K562 (cell line): ENCODE measurements around the gene BAD. TPM values are rescaled to one million over a fixed set of nuclear protein-coding genes. Genes with fewer than 3 reads are reported as not detected.
A peak's percentile ranks its signal among the peaks of the same experiment; 100 is the strongest.

ENCODE experiments used
- BCLAF1 ChIP-seq, 2 experiments: fragments of 450-650 bp in 1 of 2; IDR thresholded peaks; 2 replicates each; pipeline ENCODE4 v1.6.1; 2011 to 2017; ENCODE audit warnings: low read depth in 2 of 2, antibody characterized with exemption in 1 of 2, borderline replicate concordance in 1 of 2, low read length in 1 of 2, mild to moderate bottlenecking in 1 of 2, mixed read lengths in 1 of 2; ENCODE audit not compliant: control insufficient read depth in 1 of 2
- HDAC1 ChIP-seq, 2 experiments: fragments of 450-650 bp; IDR thresholded peaks; 2 replicates each; pipeline ENCODE4 v1.6.1; 2016 to 2017; ENCODE audit warnings: inconsistent platforms in 1 of 2, mild to moderate bottlenecking in 1 of 2, moderate library complexity in 1 of 2
- HMGN3 ChIP-seq: IDR thresholded peaks from 2 replicates; pipeline ENCODE4 v1.6.1; 2011; ENCODE audit warnings: borderline replicate concordance, low read depth, mild to moderate bottlenecking, mixed read lengths, low read length; ENCODE audit not compliant: insufficient read length; ENCODE audit errors: extremely low read depth
- MTA3 ChIP-seq: fragments of 450-650 bp; formaldehyde crosslinking; IDR thresholded peaks from 2 replicates; pipeline ENCODE4 v1.6.1; 2017; ENCODE audit warnings: mild to moderate bottlenecking, borderline replicate concordance
- NR1H2 ChIP-seq: sonication (generic); formaldehyde crosslinking; IDR thresholded peaks from 2 replicates; pipeline ENCODE4 v1.4.0; 2020; ENCODE audit warnings: mild to moderate bottlenecking, missing genetic modification reagents
- TBL1XR1 ChIP-seq, 2 experiments: IDR thresholded peaks; 2 replicates each; pipeline ENCODE4 v1.6.1; 2012; ENCODE audit warnings: improper control_type of control experiment in 2 of 2, low read length in 2 of 2, mild to moderate bottlenecking in 1 of 2
- VEZF1 ChIP-seq: fragments of 200-800 bp; sonication (Bioruptor generic); IDR thresholded peaks from 2 replicates; pipeline ENCODE4 v1.6.1; 2017; ENCODE audit warnings: missing genetic modification characterization, missing compliant biosample characterization
- ZBTB40 ChIP-seq, 2 experiments: fragments of 450-650 bp in 1 of 2; sonication (generic) in 1 of 2; formaldehyde crosslinking in 1 of 2; IDR thresholded peaks; 2 replicates each; pipeline versions ENCODE4 v1.7.1 to v1.9.0; 2016 to 2022; ENCODE audit warnings: inconsistent platforms in 1 of 2, mild to moderate bottlenecking in 1 of 2, missing genetic modification reagents in 1 of 2
- ZBTB7A ChIP-seq: IDR thresholded peaks from 2 replicates; pipeline ENCODE4 v1.6.1; 2011; ENCODE audit warnings: low read depth, mild to moderate bottlenecking, low read length, moderate library complexity, borderline replicate concordance; ENCODE audit not compliant: control insufficient read depth
- ZNF12 ChIP-seq: sonication (generic); formaldehyde crosslinking; IDR thresholded peaks from 2 replicates; pipeline ENCODE4 v1.4.0; 2020; ENCODE audit warnings: mild to moderate bottlenecking, missing genetic modification reagents
- ZNF764 ChIP-seq: fragments of 250-450 bp; sonication (Bioruptor Pico); IDR thresholded peaks from 2 replicates; pipeline ENCODE4 v1.4.0; 2020; ENCODE audit warnings: low read depth, mild to moderate bottlenecking, moderate library complexity
- polyA plus RNA-seq, 8 experiments: library from polyadenylated mRNA; depleted of rRNA in 4 of 8; stranded (reverse) in 5 of 8; unstranded in 3 of 8; fragments of >200 nt; fragmentation: Nextera tagmentation in 2 of 8; fragmentation: Illumina TruSeq in 1 of 8; extraction: Ambion mirVana in 2 of 8; extraction: Trizol in 1 of 8; gene quantifications; 2 replicates each; pipeline versions ENCODE4 v1.2.1 to v1.2.3, GENCODE V29; 2011 to 2014; ENCODE audit warnings: inconsistent platforms in 1 of 8, missing spikeins in 1 of 8
- total RNA-seq, 7 experiments: library from RNA; depleted of rRNA in 6 of 7; stranded (reverse); fragments of >200 nt in 6 of 7; fragmentation: Illumina TruSeq in 2 of 7; extraction: Trizol in 2 of 7; gene quantifications; 2 replicates each; pipeline versions ENCODE4 v1.2.1 to v1.2.3, GENCODE V29; 2011 to 2021; ENCODE audit warnings: low replicate concordance in 1 of 7

Gene BAD
- total and polyA plus RNA-seq, 9 of the 15 experiments (the other 6 are each of a cell fraction or from before 2014, with no cell fraction given), result 0.61 to 45.6 (median 11.8) TPM

GRCh38 chr11:64233913-64234586, 50.4 kb downstream of the BAD start, which contains the start of gene VEGFB (continued):
- no peak for TF ChIP-seq BCLAF1 (IDR thresholded peaks at IDR 0.05; ENCODE audit: borderline replicate concordance in 1 of 2, control insufficient read depth in 1 of 2, low read depth in 2 of 2, low read length in 1 of 2)
- no peak for TF ChIP-seq ZNF12 (CRISPR knock-in tag)
- peak; percentile 55; the same call in 1 of the 2 replicates for TF ChIP-seq MTA3
- no peak for TF ChIP-seq NR1H2
- no peak for TF ChIP-seq HDAC1 (IDR thresholded peaks at IDR 0.05)
- peak; percentile 94 for TF ChIP-seq VEZF1 (CRISPR knock-in tag)
- peak; percentile 53 for TF ChIP-seq HMGN3
- TF ChIP-seq ZNF764, result no peak
- no peak for TF ChIP-seq TBL1XR1 (IDR thresholded peaks at IDR 0.05; ENCODE audit: low read length in 2 of 2)
- peak; percentile 58; the same call in 1 of the 2 replicates for TF ChIP-seq ZBTB7A
- no peak for TF ChIP-seq ZBTB40 (IDR thresholded peaks at IDR 0.05)
- TF ChIP-seq ZBTB40 (CRISPR knock-in tag; IDR thresholded peaks at IDR 0.05), result no peak
